NCI-H446 (cell line): Measurements from ENCODE around the gene PHACTR3.

Experiments
- DNase-seq, 2 experiments: peaks; one replicate each; lab custom pipeline; 2025; lab: John Stamatoyannopoulos, UW

Gene PHACTR3

DNA sequence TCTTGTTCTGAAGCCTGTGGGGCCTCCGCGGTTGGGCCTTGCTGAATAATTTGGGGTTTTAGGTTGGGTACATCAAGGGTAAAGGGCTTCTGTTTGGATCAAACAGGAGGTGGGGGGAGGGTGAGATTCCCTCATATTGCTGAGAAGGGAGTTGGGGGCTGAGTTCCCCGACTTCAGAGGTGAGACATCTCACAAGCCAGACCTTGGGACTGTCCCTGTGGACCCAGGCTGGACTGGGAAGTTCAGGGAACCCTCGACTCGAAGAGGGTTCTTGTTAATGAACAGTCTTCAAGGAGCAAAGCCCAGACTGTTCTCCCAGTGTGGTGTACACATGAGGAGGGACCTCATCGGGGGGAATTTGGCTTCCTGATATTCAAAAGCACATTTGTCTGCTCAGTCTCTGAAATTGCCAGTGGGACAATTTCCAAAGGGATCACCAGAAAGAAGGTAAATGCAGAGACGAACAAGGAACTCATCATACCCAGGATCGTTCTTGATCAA, 210.6 kb downstream of the PHACTR3 start:
- no peak for DNase-seq

DNA sequence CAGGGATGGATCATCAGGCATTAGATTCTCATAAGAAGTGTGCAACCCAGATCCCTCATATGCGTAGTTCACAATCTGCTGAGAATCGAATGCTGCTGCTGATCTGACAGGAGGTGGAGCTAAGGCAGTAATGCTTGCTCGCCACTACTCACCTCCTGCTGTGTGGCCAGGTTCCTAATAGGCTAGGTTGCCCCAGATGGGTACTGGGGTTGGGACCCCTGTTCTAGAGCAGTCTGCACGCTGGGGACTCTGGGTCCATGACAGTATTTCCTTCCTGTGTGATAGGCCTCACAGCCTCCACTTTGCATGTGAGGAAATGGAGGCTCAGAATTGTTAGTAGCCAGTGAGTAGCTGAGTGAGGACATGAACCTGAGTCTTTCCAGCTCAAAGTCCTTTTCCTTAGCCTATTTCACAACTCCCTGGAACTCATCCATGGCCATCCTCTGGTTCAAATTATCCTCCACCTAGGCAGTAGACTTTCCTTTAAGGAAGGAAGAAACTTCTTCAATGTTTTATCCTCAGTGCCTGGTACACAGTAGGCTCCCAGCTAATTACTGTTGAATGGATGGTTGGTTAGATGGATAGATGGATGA, 211.9 kb downstream of the PHACTR3 start:
- no peak for DNase-seq

DNA sequence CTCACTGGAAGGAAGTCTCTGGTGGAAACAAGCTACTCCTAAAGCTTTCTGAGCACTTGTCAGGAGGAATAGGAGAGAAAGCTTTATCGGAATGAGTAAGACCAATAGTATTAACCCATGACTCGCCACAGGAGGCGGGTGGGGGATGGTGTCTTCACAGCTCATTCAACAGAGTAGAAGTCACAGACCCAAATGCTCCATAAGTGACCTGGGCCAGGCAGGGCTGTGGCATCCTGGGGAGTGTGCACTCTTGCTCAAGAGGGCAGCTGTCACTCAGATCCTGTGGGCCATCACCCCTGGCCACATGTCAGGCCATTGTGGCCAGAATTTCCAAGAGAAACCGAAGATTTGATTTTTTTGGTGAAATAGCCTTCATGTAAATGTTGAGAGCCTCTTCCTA, 213.1 kb downstream of the PHACTR3 start:
- no peak for DNase-seq

DNA sequence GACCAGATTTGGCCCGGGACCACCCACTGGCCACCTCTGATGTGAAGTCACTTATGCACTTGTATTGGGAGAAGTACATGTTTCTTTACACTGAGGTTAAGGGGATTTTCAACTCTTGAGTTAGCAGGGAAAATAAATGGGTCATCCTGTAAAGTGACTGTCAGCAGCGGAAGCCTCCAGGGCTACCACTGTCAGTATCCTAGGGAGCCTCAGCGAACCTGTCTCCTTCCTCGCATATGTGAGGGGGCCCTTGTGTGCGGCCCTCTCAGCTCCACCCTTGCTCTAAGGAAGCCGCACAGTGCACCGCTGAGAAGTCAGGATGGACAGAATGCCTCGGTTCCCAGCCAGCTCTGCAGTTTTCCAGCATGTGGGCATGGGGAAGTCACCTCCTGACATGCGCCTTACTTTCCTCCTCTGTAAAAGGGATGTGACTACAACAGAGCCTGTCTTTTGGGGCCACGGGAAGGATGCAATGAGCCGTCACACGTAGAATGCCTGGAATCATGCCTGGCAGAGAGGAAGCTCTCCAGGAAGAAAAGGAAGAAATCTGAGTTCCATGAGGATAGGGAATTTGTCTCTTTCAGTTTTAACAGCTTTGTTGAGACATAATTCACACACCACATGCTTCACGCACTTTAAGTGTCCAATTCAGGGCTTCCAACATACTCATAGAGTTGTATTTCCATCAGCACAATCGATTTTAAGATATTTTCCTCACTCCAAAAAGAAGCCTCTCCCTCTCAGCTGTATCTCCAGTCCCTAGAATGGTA, 213.7 kb downstream of the PHACTR3 start:
- no peak for DNase-seq

DNA sequence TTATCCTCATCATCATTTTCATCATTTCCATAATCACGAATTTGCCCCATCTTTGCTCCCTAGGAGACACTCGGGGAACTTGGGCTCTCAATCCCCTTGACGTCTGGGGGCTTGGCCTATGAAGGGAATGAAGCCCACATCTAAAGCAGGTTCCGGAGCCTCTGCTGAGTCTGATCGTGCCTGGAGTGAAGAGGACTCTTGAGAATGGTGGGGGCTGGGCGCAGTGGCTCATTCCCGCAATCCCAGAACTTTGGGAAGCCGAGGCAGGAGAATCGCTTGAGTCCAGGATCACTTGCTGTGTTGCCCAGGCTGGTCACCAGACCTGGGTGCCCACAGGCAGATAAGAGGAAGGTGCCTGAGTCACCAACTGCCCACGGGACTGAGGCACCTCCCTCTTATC, 214.6 kb downstream of the PHACTR3 start:
- no peak for DNase-seq

DNA sequence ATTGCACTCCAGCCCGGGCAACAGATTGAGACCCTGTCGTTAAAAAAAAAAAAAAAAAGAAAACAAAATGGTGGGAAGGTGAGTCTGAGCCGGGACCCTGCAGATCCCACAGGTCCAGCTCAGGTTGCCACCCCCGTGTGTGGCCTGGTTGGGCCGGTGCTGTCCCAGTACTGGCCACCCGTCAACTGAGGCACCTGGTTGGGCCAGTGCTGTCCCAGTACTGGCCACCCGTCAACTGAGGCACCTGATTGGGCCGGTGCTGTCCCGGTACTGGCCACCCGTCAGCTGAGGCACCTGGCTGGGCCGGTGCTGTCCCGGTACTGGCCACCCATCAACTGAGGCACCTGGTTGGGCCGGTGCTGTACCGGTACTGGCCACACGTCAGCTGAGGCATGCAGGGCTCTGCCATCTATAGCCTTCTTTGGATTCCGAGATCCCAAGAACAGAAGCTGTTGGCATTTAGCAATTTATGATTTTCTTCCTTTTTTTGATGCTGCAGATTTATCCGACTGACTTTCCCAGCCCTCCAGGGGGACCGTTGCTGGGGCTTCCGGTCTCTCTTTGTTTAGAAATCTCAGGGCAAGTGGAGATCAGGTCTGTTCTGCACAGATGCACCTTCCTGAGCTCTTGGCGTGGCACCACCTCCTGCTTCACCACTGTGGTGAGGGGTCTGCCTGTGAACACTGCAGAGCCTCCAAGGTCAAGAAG, 215.3 kb downstream of the PHACTR3 start:
- no peak for DNase-seq

DNA sequence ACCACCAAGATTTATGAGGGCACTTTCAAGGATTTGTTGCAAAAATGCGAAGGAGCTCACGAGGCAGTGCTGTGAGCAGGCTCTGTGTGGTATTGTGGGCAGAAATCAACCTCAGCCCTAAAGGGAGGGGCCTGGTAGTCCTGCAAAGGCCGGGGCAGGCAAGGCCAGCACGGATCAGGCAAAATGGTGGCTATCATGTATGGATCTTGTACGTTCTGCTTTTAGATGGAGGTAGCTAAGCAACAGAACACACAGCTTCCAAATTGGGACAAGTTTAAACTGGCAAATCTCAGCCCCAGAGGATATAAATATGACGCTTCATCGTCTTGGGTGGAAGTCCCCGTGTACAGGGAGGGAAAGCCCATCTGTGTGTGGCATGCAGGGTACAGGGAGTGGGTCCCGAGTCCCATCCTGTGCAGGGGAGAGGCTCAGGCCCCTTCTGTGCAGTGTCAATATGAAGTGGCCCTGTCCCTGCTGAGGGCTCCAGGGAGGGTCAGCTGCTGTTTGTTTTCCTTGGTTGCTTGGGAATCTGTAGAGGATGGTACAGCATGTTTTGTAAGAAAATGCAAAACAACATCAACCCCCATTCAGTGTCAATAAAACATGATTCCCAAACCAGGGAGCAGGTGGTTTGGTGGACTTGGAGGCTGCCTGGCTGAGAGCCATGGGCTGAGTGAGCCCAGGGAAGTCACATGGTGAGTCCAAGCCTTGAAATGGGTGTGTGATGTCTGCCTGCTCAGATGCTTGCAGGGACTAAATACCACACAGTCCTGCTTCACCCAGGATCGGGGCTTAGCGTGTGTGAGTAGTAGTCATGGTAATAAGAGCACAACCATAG, 216.1 kb downstream of the PHACTR3 start:
- peak; percentile 45 to 69 for DNase-seq

DNA sequence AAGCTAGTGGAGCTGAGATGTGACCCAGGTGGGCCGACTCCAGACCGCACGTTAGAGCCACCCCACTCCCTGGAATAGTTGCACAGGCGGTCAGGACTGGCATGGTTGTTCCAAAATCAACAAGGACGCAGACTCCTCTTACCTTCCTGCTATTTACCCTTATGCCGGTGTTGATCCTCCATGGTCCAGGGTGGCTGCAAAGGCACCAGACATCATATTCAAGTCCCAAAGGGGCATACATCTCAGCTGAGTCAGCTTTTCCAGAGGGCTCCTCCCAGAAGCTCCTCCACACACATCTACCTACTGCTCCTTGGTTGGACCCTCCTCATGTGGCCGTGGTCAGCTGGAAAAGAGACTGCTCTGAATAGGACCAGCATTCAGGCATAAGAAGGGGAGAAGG, 216.9 kb downstream of the PHACTR3 start:
- no peak for DNase-seq

DNA sequence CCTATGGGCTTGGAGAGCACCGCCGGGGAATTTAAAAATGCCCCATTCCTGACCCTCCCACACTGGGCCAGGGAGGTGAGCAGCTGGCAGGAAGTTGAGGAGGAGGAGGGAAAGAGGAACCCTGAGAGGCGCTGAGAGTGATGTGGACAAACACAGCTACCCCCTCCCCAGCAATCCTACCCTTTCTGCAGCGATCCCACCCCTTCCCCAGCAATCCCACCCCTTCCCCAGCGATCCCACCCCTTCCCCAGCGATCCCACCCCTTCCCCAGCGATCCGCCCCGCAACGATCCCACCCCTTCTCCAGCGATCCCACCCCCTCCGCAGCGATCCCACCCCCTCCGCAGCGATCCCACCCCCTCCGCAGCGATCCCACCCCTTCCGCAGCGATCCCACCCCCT, 217.4 kb downstream of the PHACTR3 start:
- no peak for DNase-seq

DNA sequence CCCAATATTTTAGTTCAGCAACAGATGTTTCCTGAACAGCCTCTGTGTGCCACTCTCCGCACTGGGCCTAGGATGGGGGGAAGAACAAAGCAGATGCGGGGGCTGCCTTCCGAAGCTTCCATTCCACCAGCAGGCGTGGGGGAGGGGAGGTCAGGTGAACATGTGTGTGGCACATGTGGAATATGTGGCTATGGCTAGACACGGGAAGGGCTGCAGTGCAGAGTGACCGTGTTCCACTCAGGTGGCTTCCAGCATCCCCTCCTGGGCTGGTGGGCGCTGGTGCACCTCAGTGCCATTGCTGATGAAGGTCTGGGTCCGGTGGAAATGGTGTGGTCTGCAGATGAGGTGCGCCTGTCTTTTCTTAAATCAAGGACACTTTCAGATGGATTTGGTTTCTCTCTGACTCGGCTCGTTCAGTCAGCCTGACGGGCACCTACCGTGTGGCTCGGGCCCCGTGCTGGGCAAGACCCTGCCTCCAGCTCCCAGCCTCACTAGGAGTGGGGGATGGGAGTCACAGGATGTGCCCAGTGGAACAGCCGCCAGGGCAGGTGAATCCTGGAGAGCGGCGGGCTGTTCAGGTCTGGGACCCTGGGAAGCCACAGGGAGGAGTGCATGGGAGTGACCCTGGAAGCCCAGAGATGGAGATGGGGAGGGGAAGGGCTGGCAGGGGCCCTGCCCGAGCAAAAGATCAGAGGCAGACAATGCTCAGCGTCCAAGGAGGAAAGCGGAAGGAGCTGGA, 218.1 kb downstream of the PHACTR3 start:
- no peak for DNase-seq

DNA sequence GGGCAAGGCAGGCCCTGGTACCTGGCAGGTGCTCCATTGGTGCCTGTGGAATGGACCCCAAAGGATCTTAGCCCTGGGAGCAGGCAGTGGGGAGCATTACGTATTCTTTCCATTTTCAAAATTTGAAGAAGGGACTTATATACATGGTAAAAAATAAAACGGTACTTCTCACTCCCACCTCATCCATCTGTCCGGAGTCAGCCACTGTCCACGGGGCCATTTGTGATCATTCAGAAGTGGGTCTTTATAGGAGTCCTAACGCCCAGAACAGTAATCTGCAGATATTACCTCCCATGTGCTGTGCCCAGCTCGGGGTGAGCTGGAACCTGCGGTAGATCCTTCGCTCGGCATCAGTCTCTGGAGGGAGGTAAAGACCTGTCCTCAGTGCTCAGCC, 218.7 kb downstream of the PHACTR3 start:
- no peak for DNase-seq

DNA sequence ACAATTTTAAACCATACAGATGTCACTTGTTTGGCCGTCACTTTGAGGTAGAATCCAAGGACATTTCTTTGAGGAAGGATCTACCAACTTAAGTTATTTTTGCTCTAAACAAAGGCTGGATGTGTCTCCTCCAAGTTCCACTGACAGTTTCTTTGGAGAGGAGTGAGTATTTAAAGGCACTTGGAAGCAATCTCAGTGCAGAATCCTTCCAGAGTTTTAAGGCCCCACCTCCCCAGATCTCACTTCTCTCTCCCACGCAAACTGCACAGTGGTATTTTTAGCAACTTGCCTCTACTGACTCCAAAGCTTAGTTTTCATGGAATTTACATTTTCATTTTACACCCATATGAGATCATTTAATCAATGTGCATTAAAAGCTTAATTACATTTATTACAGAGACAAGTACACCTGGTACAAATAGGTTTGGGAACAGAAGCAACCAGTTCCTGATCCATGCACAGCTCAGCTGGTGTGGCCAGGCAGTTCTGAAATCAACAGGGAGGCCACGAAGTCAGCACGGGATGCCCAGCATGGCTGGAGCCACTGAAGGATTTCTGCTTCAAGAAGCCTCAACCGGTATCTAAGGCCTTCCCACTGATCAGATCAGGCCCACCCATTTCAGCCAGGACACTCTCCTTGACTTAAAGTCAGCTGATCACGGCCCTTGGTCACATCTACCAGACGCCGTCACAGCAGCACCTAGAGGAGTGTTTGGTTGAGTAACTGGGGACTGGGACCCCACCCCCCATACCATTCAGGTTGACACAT, 219.3 kb downstream of the PHACTR3 start:
- DNase-seq: no peak

DNA sequence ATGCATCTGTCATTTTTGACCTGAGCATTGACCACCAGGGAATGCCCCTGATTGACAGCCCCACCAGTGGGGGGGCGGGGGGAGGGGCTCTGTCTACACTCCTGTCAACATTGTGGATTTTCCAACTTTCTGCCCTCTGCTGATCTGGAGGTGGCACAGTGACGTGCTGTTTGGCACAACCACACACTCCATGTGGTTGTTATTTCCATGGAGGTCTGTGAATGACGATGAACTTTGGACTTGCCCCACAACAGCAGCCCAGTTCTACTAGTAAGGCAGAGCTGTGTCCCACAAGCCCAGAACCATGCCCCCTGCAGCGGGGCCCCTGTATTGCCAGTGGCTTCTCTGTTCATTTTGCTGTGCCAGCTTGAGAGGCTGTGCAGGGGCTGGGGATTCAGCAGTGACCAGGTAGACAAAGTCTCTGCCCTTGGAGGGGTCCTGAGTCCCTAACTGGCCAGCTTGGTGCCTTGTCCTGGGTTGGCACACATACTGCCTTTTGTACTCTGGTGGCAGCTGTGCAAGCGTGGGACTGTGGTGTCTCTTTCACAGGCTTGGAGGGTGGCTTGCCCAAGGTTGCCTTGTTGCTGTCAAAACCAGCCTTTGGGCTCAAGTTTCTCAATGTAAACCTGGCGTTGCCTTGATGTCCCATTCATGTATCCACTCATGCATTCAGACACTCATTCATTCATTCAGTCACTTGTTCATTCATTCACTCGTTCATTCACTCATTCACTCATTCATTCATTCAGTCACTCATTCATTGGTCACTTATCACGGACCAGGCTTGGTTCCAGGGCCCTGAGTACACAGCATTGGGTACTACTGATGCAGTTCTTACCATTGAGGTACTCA, 220.6 kb downstream of the PHACTR3 start:
- DNase-seq: no peak

DNA sequence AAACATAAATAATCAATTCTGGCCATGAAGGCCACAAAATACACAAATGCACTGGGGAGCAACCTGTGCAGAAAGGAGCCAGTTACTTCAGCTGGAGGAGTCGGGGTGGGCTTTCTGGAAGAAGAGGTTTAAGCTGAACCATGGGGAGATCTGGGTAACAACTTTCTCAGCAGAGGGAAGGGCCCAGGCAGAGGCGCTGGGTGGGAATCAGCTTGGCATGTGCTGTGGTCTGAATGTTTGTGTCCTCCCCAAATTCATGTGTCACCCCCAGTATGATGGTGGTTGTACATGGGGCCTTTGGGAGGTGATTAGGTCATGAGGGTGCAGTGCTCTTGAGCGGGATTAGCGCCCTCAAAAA, 221.2 kb downstream of the PHACTR3 start:
- DNase-seq: no peak

DNA sequence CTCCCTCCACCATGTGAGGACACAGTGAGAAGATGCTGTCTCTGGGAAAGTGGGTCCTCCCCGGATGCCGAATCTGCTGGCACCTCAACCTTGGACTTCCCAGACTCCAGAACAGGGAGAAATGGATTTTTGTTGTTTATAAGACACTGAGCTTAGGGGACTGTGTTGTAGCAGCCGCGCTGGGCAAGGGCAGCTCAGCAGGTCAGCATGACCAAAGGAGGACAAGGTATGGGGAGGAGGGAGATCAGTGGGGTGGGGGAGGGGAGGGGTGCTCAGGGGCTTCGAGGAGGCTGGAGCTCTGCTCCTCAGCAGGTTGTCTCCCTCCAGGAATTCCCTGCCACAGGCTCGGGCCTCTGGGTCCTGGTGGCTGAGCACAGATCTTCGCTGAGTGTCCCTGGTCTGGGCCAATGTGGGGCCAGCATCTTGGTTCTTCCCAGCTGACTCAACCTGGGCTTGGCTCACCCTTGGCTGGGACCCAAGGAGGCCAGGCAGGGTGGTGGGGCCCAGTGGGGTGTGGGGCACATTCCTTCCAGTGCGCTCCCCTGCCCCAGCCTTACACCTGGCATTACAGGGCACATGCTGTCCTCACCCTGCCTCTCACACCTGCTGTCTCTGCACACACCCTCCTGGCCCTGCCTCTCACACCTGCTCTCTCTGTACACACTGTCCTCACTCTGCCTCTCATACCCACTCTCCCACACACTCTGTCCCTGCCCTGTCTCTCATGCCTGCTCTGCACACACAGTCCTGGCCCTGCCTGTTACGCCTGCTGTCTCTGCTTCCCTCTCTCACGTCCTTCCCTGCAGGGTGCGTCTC, 221.8 kb downstream of the PHACTR3 start:
- peak in 1 of 2 experiments; percentile 1 for DNase-seq

DNA sequence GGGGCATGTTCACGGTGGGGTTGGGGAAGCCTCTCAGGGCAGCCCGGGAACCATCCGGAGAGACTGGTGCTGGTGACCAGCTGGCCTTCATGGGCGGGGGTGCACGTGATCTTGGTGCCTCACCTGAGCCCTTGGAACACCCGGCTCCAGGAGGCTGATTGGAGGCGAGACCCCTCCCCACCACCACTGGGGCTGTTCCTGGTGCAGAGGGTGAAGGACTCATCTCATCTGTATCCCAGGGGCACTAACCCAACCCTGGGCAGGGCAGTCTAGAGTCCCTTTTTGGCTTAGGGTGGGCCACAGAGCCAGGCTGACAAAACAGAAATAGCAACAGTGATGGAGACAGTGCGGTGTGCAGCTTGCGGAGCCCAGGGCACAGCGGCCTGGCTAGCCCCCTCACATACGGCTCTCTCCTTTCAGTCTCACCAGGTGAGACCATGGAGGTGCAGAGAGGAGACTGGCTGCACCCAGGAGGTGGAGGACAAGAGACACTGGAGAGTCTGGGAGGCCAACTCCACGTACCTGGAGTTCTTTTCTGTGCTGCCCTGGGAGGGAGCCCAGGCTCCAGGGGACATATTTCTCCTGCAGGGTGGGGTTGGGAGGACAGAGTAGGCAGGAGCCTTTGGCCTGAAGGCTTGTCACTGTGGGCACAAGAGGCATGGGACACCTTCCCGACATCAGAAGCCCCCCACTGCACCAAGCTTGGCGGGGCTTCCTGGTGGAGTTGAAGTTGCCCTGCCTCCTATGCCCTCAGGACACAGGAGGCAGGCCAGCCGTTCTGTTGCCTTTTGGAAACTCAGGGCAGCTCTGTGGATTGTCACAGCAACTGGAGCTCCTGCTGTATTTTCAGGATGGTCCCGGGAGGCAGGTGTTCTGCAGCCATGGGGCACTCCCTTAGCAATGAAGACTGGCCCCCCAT, 223.1 kb downstream of the PHACTR3 start:
- DNase-seq: no peak

DNA sequence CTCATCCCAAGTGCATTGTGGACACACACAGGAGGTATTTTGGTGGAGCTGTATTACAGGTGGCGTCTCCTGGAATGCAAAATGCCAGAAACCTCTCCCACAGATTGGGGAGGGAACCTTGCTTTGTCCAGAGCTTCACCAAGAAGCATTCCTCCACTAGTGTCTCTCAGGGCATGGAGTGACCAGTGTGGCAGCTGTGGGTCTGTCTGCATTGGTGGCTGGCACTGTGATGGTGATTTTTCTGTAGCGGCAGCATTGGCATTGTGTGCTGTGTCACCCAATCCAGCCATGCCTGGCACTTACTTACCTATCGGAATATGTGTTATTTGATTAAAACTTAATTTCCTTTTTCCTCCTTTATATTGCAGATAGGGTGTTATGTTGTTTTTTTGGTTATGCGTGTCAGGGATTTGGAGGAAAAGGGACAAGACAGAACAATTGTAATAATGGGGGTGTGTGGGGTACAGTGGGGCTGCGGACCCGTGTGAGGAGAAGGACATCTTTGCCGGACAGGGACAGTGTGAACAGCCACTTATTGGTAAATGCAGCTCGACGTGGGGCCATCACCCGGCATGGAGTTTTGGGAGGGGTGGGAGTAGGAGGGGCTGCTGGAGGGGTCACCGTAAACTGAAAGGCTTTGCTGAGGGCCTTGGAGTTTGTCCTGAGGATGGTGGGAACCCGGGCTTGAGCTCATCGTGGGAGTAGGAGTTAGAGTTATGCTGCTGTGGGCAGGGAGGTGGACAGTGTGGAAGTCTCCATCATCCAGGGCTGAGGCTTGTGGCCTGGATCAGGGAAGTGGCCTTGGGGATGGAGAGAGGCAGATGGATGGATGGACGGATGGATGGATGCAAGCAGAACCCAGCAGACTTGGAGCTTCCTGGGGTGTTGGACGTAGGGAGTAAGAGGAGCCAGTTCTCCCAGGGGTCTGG, 224.0 kb downstream of the PHACTR3 start:
- DNase-seq: no peak
